ENCODE measurements around the gene GANAB.

GANAB gene

DNA sequence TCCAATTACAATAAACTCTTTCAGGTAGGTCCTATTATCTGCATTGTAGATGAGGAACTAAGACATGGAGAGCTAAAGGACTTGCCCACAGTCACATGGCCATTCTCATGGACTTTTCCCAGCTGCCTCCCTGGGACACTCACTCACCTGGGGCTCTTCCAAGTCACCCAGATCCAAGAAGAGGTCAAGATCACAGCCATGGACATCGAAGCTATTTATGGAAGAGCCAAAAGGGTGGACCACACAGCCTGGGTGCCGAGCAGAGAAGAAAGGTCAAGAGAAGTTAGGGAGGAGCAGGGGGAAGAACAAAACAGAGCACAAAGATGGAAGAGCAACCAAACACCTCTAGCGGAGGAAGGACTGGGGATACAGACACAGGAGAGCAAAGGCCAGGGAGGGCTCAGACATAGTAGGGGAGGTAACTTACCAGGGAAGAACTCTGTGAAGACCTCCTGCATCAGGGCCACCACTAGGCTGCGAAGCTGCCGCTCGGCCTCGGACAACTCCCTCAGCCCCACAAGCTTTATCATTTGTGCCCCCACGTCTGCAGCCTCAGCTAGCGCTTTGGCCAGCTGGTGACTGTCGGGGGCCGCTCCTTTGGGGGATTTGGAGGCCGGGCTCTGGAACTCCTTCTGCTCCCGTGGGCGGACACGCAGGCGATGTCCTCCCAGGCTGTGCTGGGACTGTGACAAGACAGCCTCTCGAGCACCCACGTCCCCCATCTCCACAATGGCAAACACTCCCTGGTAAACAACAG, 65.3 kb downstream of the GANAB start:
- FAIRE-seq (no peak), DNase-seq (ENCODE audit: insufficient read length, low spot score) (no peak)

DNA sequence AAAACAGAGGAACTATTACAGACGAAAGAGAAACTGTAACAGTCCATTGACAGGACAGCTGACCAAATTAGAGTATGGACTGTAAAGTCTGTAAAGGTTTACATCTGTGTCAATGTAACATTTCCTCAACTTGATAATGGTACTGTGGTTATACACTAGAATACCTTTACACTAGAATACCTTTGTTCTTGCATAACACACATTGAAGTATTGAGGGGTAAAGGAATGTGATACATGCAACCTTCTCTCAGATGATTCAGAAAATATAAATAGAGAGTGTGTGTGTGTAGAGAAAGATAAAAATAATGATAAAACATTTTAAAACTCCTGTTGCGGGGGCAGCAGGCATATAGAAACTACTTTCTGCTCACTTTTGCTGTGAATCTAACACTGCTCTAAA, 67.2 kb downstream of the GANAB start:
- DNase-seq (ENCODE audit: insufficient read length, low spot score) (no peak), FAIRE-seq (no peak)
- TF ChIP-seq, protein P1, sequence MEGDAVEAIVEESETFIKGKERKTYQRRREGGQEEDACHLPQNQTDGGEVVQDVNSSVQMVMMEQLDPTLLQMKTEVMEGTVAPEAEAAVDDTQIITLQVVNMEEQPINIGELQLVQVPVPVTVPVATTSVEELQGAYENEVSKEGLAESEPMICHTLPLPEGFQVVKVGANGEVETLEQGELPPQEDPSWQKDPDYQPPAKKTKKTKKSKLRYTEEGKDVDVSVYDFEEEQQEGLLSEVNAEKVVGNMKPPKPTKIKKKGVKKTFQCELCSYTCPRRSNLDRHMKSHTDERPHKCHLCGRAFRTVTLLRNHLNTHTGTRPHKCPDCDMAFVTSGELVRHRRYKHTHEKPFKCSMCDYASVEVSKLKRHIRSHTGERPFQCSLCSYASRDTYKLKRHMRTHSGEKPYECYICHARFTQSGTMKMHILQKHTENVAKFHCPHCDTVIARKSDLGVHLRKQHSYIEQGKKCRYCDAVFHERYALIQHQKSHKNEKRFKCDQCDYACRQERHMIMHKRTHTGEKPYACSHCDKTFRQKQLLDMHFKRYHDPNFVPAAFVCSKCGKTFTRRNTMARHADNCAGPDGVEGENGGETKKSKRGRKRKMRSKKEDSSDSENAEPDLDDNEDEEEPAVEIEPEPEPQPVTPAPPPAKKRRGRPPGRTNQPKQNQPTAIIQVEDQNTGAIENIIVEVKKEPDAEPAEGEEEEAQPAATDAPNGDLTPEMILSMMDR (IDR thresholded peaks at IDR 0.05; ENCODE audit: insufficient read depth, missing control alignments) = no peak

More for the DNA sequence above, 65.3 kb downstream of the GANAB start:
- TF ChIP-seq, protein P1 (IDR thresholded peaks at IDR 0.05; ENCODE audit: insufficient read depth, missing control alignments) = no peak

DNA sequence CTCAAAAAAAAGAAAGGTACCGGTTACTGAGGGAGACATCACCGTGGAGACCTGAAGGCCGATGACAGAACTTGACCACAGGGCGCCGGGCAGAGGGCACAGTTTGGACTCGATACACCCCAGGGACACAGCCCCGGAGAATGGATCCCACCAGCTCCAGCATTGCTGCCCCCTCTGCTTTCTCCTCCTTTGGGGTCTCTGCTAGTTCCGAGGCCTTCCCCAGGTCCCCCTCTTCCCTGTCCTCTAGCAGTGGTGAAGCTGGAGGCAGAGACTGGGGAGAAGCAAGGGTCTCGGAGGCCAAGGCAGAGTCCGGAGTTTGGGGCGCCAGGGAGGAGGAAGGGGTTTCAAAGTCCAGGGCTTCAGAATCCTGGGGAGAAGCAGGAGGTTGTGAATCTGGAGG, 67.9 kb downstream of the GANAB start:
- no peak for DNase-seq (ENCODE audit: insufficient read length, low spot score)
- TF ChIP-seq, protein P1 (IDR thresholded peaks at IDR 0.05; ENCODE audit: insufficient read depth, missing control alignments) = no peak
- no peak for FAIRE-seq

DNA sequence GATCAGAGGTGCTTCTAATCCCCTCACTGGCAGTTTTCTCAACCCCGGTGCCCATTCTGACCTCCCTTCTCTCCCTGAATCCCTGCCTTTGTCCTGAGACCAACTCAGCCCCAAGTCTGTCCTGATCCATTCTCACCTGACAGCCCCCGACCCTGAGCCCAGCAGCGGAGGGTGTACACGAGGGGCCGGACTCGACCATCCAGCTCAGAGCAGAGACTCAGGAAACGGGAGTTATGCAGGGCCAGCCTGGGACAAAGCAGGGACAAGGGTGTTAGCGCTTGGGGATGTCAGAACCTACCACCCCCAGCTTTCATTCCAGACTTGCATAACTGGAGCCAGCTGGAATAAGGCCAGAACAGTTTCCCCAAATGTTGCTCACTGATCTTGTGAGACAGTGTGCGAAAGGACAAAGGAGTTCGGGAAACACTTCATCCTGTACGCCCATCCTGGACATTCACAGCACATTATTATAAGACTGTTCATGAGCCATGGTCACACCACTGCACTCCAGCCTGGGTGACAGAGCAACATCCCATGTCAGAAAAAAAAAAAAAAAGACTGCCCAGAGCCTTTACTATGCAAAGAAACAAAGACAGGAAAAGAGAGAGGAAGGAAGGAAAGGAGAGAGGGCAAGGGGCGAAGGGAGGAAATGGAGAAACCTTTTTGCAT, 69.2 kb downstream of the GANAB start:
- TF ChIP-seq, protein P1 (IDR thresholded peaks at IDR 0.05; ENCODE audit: insufficient read depth, missing control alignments) = no peak
- FAIRE-seq (no peak), DNase-seq (ENCODE audit: insufficient read length, low spot score) (no peak)

DNA sequence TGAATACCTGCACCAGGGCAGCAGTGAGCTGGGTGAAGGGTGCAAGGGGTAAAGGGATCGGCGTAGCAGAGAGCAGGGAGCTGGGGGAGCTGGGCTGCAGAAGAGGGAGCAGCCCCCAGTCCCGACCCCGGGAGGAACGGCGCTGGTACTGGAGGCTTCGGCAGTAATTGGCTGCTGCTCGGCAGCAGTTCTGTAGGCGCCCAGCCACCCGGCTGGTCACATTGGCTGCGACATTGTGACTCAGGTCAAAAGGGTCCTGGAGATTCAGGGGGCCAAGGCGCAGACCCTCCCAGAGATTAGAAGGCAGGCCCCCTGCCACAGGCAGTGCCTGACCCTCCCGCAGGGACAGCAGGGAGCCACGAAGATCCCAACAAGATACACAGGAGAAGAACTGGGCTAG, 70.6 kb downstream of the GANAB start:
- TF ChIP-seq, protein P1 (IDR thresholded peaks at IDR 0.05; ENCODE audit: insufficient read depth, missing control alignments) = no peak
- DNase-seq (ENCODE audit: insufficient read length, low spot score) = no peak
- no peak for FAIRE-seq

DNA sequence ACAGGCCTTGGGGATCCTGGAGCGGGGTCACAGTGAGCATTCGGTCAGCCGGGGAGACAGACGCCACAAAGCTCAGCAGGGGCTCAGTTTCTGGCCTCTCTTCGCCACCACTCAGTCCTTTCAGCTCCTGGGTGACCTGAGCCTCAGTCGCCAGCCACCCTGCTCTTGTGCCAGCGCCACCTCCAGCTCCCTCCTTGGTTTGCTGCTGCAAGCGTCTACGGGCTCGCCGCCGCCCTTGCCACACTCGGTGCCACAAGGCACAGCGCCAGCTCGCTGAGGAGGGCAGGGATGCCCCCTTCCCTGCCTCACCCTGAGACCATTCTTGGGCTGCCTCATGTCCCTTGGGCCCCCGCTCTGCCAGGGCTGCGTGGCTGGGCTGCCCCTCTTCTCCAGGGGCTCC, 71.3 kb downstream of the GANAB start:
- DNase-seq (ENCODE audit: insufficient read length, low spot score) = no peak
- FAIRE-seq = no peak
- TF ChIP-seq, protein P1 (IDR thresholded peaks at IDR 0.05; ENCODE audit: insufficient read depth, missing control alignments) = no peak
